NOMO-1 treated with DMSO at 0.1 percent for 48 hours (cell line): Measurements from ENCODE around the gene PHOSPHO1.
A peak's percentile ranks its signal among the peaks of the same experiment; 100 is the strongest.
"Not testable (repeated sequence)": the region's sequence is repeated elsewhere in the genome, so short reads cannot be mapped to it uniquely, and the experiment has no call there.

ENCODE experiments used
- DNase-seq: peaks from one replicate; lab custom pipeline; 2025; ENCODE audit not compliant: unreplicated experiment; lab: John Stamatoyannopoulos, UW

The PHOSPHO1 gene

GRCh38 chr17:49193513-49194296 lies 36.9 kb downstream of the PHOSPHO1 start:
- DNase-seq, result peak; percentile 53

GRCh38 chr17:49191917-49192741 lies 38.5 kb downstream of the PHOSPHO1 start:
- DNase-seq, result peak; percentile 95

- peak; percentile 80 for DNase-seq
These were observed 39.1 kb downstream of the PHOSPHO1 start for GRCh38 chr17:49191409-49191916.

GRCh38 chr17:49190932-49191331 lies 39.7 kb downstream of the PHOSPHO1 start:
- DNase-seq, result no peak

GRCh38 chr17:49187301-49187700 lies 43.3 kb downstream of the PHOSPHO1 start:
- no peak for DNase-seq

GRCh38 chr17:49185381-49185780 lies 45.2 kb downstream of the PHOSPHO1 start:
- DNase-seq, result not testable (repeated sequence)

- not testable (repeated sequence) for DNase-seq
These were observed 46.1 kb downstream of the PHOSPHO1 start for GRCh38 chr17:49184522-49184921.

GRCh38 chr17:49183801-49184200 lies 46.8 kb downstream of the PHOSPHO1 start:
- DNase-seq, result no peak

GRCh38 chr17:49183341-49183740 lies 47.2 kb downstream of the PHOSPHO1 start:
- DNase-seq, result no peak

- no peak for DNase-seq
These were observed 49.5 kb downstream of the PHOSPHO1 start for GRCh38 chr17:49180998-49181635.

GRCh38 chr17:49180303-49180702 lies 50.3 kb downstream of the PHOSPHO1 start:
- peak; percentile 34 for DNase-seq

GRCh38 chr17:49175978-49176377 lies 54.6 kb downstream of the PHOSPHO1 start:
- DNase-seq, result not testable (repeated sequence)
